Thymus (tissue), 11 donors: ENCODE measurements around the gene LARGE1. TPM values are rescaled to one million over a fixed set of nuclear protein-coding genes. Genes with fewer than 3 reads are reported as not detected.

Source experiments
- DNase-seq, 9 donors: peaks; one replicate each; pipeline ENCODE4 v3.0.0-alpha.2; 2013; ENCODE audit warnings: low spot score in 9 of 9, low read depth in 6 of 9, missing footprints in 1 of 9
- H3K27ac ChIP-seq, 2 donors: one replicate each; pipeline ENCODE4 v1.5.1; 2013; ENCODE audit warnings: control low read depth in 1 of 2, low read depth in 1 of 2, low read length in 1 of 2, mild to moderate bottlenecking in 1 of 2, moderate library complexity in 1 of 2
- H3K27me3 ChIP-seq, 2 donors: one replicate each; pipeline ENCODE4 v1.5.1; 2013; ENCODE audit warnings: low read length in 1 of 2; ENCODE audit not compliant: control insufficient read depth in 2 of 2, insufficient read depth in 1 of 2
- H3K36me3 ChIP-seq, 2 donors: one replicate each; pipeline ENCODE4 v1.5.1; 2013; ENCODE audit warnings: low read length in 1 of 2, mild to moderate bottlenecking in 1 of 2, moderate library complexity in 1 of 2; ENCODE audit not compliant: control insufficient read depth in 2 of 2, insufficient read depth in 2 of 2
- H3K4me1 ChIP-seq, 2 donors: one replicate each; pipeline ENCODE4 v1.5.1; 2013; ENCODE audit warnings: low read length in 2 of 2; ENCODE audit not compliant: control insufficient read depth in 2 of 2, insufficient read depth in 2 of 2
- H3K4me3 ChIP-seq, 2 donors: one replicate each; pipeline ENCODE4 v1.5.1; 2013; ENCODE audit warnings: low read length in 2 of 2, control low read depth in 1 of 2, mild to moderate bottlenecking in 1 of 2
- H3K9me3 ChIP-seq, 2 donors: one replicate each; pipeline ENCODE4 v1.5.1; 2013; ENCODE audit warnings: low read length in 1 of 2, mild to moderate bottlenecking in 1 of 2; ENCODE audit not compliant: control insufficient read depth in 2 of 2, insufficient read depth in 1 of 2
- WGBS: extraction: QIAGEN DNeasy Blood & Tissue Kit; methylation state at CpG from one replicate; pipeline ENCODE4 v1.1.7; 2013; 5-methylcytosine and 5-hydroxymethylcytosine counted together
- polyA plus RNA-seq: library from polyadenylated mRNA; stranded (reverse); fragments of 200-250 nt; gene quantifications from one replicate; pipeline ENCODE4 v1.2.3, GENCODE V29; 2013
- total RNA-seq: library from RNA; stranded (reverse); fragments of 120-200 nt; gene quantifications from one replicate; pipeline ENCODE4 v1.2.4, GENCODE V29; 2013
- donor health status: healthy.

The LARGE1 gene
- total and polyA plus RNA-seq, 2 donors = 1.8 to 3.1 TPM

DNA sequence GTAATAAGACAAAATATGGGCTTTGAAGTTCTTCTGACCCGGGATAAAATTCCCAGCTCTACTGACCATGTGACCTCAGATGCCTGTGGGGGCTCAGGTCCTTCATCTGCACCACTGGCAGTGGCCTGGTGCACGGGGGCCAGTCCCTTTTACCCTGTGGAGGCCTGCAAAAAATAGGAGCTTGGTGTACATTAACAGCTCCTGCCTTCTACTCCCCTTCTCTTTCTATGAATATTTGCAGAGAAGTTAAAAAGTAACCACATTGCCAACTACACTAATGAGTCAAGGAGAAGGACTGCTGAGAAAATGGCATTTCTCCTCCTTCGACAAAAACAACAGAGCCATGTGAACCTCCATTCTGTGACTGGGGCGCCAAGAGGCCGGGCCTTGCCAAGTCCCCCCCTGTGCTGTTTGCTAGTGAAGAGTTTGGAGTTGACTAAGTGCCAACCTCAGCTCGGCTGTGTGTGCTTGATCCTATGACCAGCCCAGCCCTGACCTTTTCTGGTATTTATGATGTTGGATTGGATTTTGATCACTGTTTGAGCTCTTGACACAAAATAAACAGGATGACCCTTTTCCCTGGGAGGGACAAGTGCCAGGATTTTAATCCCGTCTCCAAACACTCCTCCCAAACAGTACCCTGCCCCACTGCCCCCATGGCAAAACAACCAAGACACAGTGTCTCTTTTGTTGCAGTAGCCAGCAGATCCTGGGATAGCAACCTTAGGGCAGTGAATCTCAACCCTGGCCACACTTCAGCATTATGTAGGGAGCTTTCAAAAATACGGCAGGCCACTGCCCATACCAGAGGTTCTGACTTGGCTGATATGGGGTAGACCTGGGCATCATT is 380.1 kb downstream of the LARGE1 start:
- Histone ChIP-seq H3K9me3 (no peaks in the 10 kb centered on the region), H3K4me3 (no peak overlapping the region), H3K27ac (no peak overlapping the region), H3K36me3 (no peaks in the 10 kb centered on the region), H3K4me1 (no peaks in the 10 kb centered on the region), H3K27me3 (no peaks in the 10 kb centered on the region)
- 93% methylated on average over 8 of the region's 8 CpGs for WGBS
- DNase-seq = no peak

GRCh38 chr22:33539202-33539901 is 380.9 kb downstream of the LARGE1 start:
- no peaks in the 10 kb centered on the region for H3K36me3 ChIP-seq
- no peak overlapping the region for H3K4me3 ChIP-seq
- H3K9me3 ChIP-seq = no peaks in the 10 kb centered on the region
- H3K27me3 ChIP-seq = no peaks in the 10 kb centered on the region
- H3K4me1 ChIP-seq = no peaks in the 10 kb centered on the region
- no peak for DNase-seq
- H3K27ac ChIP-seq = no peak overlapping the region
- WGBS = 94% methylated on average over 5 of the region's 5 CpGs

DNA sequence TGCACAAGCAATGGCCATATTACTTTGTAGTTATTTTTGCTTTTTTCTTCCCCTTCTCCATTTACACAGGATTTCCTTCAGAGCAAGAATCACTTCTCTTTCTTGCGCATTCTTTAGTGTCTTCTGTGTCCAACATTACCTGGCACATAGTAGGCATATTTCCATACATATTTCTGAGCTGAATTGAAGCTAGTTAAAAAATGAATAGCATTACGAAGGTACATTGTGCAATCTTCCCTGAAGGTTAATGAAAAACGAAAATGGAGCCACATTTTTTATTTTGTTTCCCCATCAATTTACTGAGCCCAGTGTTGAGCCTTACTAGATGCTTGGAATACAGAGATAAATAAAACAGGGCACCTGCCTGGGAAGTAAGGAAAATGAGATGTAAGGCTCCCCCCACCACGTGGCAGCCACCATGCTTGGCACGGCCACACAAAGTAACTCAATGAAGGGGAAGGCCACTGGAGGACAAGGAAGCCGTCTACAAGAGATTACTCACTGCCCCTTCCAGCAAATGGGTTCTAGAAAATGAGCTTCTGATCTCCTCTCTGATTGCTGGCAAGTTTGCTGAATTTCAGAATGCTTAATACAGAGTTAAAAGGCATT is 381.9 kb downstream of the LARGE1 start:
- Histone ChIP-seq H3K4me3 (no peak overlapping the region), H3K4me1 (no peaks in the 10 kb centered on the region), H3K9me3 (no peaks in the 10 kb centered on the region), H3K36me3 (no peaks in the 10 kb centered on the region), H3K27me3 (no peaks in the 10 kb centered on the region), H3K27ac (no peak overlapping the region)
- no peak for DNase-seq
- WGBS = 93% methylated on average over 6 of the region's 6 CpGs

- Histone ChIP-seq H3K9me3 (no peaks in the 10 kb centered on the region), H3K27ac (no peak overlapping the region), H3K4me3 (no peak overlapping the region), H3K27me3 (no peaks in the 10 kb centered on the region), H3K36me3 (no peaks in the 10 kb centered on the region), H3K4me1 (no peaks in the 10 kb centered on the region)
- no peak for DNase-seq
- WGBS = 93% methylated on average over 9 of the region's 9 CpGs
Observed at GRCh38 chr22:33537059-33537458, 383.2 kb downstream of the LARGE1 start.

GRCh38 chr22:33535937-33536875 is 384.1 kb downstream of the LARGE1 start:
- DNase-seq = no peak
- 95% methylated on average over 15 of the region's 15 CpGs for WGBS
- no peaks in the 10 kb centered on the region for H3K9me3 ChIP-seq
- no peaks in the 10 kb centered on the region for H3K36me3 ChIP-seq
- no peaks in the 10 kb centered on the region for H3K4me1 ChIP-seq
- no peak overlapping the region for H3K4me3 ChIP-seq
- H3K27me3 ChIP-seq = no peaks in the 10 kb centered on the region
- H3K27ac ChIP-seq = no peak overlapping the region

DNA sequence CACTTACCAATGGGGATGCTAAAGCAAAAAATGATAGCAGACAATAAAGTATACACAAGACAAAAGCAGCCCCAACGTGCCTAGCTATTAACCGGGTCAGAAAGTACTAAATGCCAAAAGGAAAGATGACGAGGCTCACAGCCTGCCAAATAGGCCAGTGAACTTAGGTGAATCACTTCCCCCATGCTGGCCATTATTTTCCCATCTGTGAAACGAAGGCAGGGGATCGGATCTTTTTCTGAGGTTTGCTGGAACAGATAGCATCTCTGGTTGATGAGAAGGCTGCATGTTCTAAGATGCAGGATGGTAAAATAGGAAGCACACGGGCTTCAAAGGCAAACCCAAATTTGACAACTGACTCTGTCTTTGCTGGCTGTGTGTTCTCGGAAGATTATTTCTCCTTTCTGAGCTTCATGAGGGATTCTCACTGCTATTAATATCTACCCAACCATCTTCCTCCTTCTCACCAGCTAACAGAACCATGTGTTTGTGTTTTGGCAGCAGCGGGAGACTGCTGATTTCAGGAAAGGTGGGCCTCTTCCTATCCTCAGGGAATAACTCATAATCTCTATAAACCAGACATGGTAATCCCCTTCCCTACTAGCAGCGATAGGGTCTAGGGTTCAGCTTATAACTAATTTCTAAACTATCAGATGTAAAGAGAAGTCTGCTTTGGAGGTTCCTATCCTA is 390.7 kb downstream of the LARGE1 start:
- no peak overlapping the region for H3K27ac ChIP-seq
- H3K27me3 ChIP-seq = no peaks in the 10 kb centered on the region
- DNase-seq = no peak
- WGBS = 91% methylated on average over 9 of the region's 9 CpGs
- no peaks in the 10 kb centered on the region for H3K9me3 ChIP-seq
- no peak overlapping the region for H3K4me3 ChIP-seq
- no peaks in the 10 kb centered on the region for H3K36me3 ChIP-seq
- no peaks in the 10 kb centered on the region for H3K4me1 ChIP-seq

DNA sequence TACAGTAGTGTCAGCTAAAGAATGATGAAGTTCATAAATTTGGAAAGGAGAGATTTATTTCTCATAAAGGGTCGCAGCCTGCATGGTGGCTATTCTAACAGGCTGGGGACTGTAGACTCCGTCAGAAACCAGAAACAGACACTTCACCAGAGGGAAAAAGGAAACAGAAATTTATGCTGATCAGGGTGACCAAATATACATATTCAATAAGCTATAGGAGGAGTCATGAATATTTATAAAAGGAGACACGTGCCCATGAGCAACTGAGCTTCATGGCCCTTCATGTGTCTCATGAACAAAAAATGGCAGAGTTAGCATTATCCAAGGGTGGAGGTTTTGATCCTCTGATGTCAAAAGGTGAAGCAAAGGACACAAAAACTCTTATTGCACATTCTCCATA is 392.1 kb downstream of the LARGE1 start:
- no peaks in the 10 kb centered on the region for H3K27me3 ChIP-seq
- WGBS = 93% methylated on average over 3 of the region's 3 CpGs
- H3K4me1 ChIP-seq = no peaks in the 10 kb centered on the region
- H3K4me3 ChIP-seq = no peak overlapping the region
- no peak for DNase-seq
- H3K27ac ChIP-seq = no peak overlapping the region
- H3K36me3 ChIP-seq = no peaks in the 10 kb centered on the region
- H3K9me3 ChIP-seq = no peaks in the 10 kb centered on the region

GRCh38 chr22:33526434-33527107 is 393.7 kb downstream of the LARGE1 start:
- no peak overlapping the region for H3K27ac ChIP-seq
- no peak for DNase-seq
- no peaks in the 10 kb centered on the region for H3K27me3 ChIP-seq
- no peak overlapping the region for H3K4me3 ChIP-seq
- 96% methylated on average over 12 of the region's 12 CpGs for WGBS
- H3K36me3 ChIP-seq = no peaks in the 10 kb centered on the region
- no peaks in the 10 kb centered on the region for H3K9me3 ChIP-seq
- H3K4me1 ChIP-seq = no peaks in the 10 kb centered on the region
